Activated CD8-positive, alpha-beta T cell treated with anti-CD3 and anti-CD28 coated beads, Interleukin-2, amount 10 ng/mL, durations not matched to agents 7 days and 5 days (primary cell): ENCODE data around the gene TEX12. TPM values are rescaled to one million over a fixed set of nuclear protein-coding genes. Genes with fewer than 3 reads are reported as not detected.

Source experiments
- ATAC-seq: fragments of 150-1000 bp; cut with Tn5 transposase; one replicate; pipeline ENCODE4 v1.10.0; 2021; ENCODE audit warnings: moderate library complexity
- CTCF ChIA-PET: fragments of 350-600 bp; sonication (Branson Sonifier 250); formaldehyde crosslinking; loops from one replicate; lab custom pipeline; 2021; ENCODE audit warnings: antibody characterized with exemption; lab: Charles Lee
- POLR2A ChIA-PET: fragments of 350-600 bp; sonication (Branson Sonifier 250); formaldehyde crosslinking; loops from one replicate; lab custom pipeline; 2021; ENCODE audit warnings: antibody characterized with exemption; lab: Charles Lee
- DNase-seq: peaks from one replicate; pipeline ENCODE4 v3.0.0-alpha.2; 2020
- H3K27ac Mint-ChIP-seq: one replicate; pipeline ENCODE4 v1.8.0; 2021; ENCODE audit warnings: mild to moderate bottlenecking, mixed read lengths
- H3K27me3 Mint-ChIP-seq: one replicate; pipeline ENCODE4 v1.8.0; 2021; ENCODE audit warnings: low read depth, mixed read lengths
- H3K36me3 Mint-ChIP-seq: one replicate; pipeline ENCODE4 v1.8.0; 2021; ENCODE audit warnings: low read depth, mixed read lengths
- H3K4me1 Mint-ChIP-seq: one replicate; pipeline ENCODE4 v1.8.0; 2021; ENCODE audit warnings: low read depth, mixed read lengths
- H3K4me3 Mint-ChIP-seq: one replicate; pipeline ENCODE4 v1.8.0; 2021; ENCODE audit warnings: mild to moderate bottlenecking, mixed read lengths
- H3K9me3 Mint-ChIP-seq: one replicate; pipeline ENCODE4 v1.8.0; 2022; ENCODE audit warnings: mixed read lengths; ENCODE audit not compliant: insufficient read depth
- total RNA-seq, 2 experiments: library from RNA; stranded (reverse); gene quantifications; one replicate each; pipeline ENCODE4 v1.2.3, GENCODE V29; 2021

Gene TEX12, protein sequence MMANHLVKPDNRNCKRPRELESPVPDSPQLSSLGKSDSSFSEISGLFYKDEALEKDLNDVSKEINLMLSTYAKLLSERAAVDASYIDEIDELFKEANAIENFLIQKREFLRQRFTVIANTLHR
- total RNA-seq: not detected

DNA sequence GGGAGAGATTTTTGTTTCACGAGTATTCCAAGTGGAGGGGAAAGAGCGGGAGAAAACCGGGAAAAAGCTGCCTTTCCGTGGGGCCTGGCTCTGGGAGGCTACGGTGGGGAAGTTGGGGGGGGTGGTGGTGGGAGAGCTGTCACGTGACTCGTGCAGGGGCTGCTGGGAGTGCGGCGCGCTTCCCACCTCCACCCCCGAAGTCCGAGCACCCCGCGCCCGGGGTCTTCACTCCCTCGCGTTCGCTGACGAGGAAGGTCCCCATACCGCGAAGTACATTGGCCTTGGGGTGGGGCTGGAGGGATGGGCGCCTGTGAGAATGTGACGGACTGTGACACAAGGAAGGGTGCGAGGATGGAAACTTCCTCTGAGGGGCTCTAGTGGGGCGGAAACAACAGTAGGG lies at the start of gene TEX12:
TEX12 (plus strand) TSS at position 228 of the 400 bp plus-strand sequence. CDS start 1,897 bp downstream, outside the sequence.
- ChIA-PET POLR2A (no interaction called here), CTCF (interaction anchor here (0.8 kb wide), 1 partner anchor 8 kb away, joined by 3 read pairs; the partner anchor contains the start of gene BCO2)
- Mint-ChIP-seq H3K4me1 (peaks cover 7% of the 10 kb centered on the region), H3K27ac (no peak within 1 kb of the TSS), H3K27me3 (peaks cover 24% of the 10 kb centered on the region), H3K9me3 (no peaks in the 10 kb centered on the region), H3K36me3 (no peaks in the 10 kb centered on the region), H3K4me3 (no peak within 1 kb of the TSS)
- DNase-seq (no peak), ATAC-seq (no peak)

DNA sequence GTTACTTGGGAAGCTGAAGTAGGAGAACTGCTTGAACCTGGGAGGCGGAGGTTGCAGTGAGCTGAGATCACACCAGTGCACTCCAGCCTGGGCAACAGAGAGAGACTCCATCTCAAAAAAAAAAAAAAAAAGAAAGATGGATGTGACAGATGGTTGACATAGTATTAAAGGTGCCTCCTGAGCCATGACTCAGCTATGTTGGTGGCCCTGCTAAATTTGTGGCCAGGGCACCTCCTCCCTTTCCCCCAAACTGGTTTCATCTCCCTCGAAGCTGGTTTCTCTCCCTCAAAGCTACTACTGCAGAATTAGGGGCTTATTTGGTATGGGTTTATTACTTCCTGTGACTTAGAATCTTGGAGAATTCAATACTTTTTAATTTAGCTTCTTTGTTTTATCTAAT lies 49.0 kb upstream of the TEX12 start:
- Mint-ChIP-seq H3K4me1 (peaks cover 37% of the 10 kb centered on the region), H3K27me3 (no peaks in the 10 kb centered on the region), H3K9me3 (no peaks in the 10 kb centered on the region), H3K36me3 (peaks cover 2% of the 10 kb centered on the region), H3K27ac (no peak overlapping the region), H3K4me3 (no peak overlapping the region)
- ChIA-PET CTCF (interaction anchor here (0.6 kb wide), 1 partner anchor 57 kb away, joined by 3 read pairs; the partner anchor contains the start of gene BCO2), POLR2A (no interaction called here)
- DNase-seq (peak; percentile 29), ATAC-seq (peak; percentile 39)

DNA sequence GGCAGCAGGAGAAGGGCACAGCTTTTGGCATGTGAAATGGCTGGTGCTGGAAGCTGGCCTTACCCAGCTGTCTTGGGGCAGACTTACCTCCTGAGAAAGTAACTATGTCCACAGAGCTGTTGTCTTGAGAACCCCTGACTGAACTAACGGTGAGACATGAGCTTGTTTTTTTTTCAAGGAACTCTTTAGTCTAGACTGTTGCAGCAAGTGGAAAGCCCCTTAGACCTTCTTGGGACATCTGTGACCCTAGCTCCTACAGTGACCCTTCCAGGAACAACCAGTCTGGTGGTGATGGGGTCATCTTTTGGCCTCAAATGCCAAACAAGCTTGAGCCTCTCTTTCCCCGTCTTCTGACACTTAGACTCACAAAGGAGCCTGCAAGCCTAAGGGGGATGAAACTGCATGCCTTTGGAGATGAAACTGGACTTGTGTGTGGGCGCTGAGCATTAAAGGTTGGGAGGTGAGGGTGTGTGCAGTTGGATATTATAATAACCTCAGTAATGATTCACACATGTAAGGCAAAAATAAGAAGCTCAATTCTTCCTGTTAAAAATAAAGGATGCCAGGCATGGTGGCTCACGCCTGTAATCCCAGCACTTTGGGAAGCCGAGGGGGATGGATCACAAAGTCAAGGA lies 45.1 kb upstream of the TEX12 start:
- no peak for DNase-seq
- ATAC-seq: no peak
- H3K4me1 Mint-ChIP-seq: peaks cover 14% of the 10 kb centered on the region
- CTCF ChIA-PET: interaction anchor here (0.9 to 2.4 kb wide), 2 partner anchors 9 to 29 kb away, joined by 3 to 17 read pairs; no protein-coding TSS in a partner anchor
- peaks cover 2% of the 10 kb centered on the region for H3K36me3 Mint-ChIP-seq
- POLR2A ChIA-PET: no interaction called here
- no peak overlapping the region for H3K27ac Mint-ChIP-seq
- H3K4me3 Mint-ChIP-seq: no peak overlapping the region
- H3K27me3 Mint-ChIP-seq: no peaks in the 10 kb centered on the region
- H3K9me3 Mint-ChIP-seq: no peaks in the 10 kb centered on the region

DNA sequence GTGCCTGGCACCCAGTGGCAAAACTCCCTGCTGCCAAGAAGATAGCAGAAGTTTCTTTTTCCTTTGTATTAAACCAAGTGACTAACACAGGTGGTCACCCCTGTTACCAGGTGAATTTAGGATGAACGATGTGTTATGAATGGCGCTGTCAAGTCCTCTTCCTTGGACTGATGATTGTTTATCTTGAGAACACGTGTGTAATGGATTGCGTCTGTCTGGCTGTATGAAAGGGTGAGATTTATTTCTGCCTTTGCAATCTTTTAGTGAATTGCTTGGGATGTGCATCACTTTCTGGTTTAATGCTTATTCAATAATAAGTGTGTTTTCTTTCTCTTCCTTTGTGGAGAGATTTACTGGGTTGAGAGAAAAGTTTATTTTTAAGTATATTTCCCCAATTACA lies 44.0 kb upstream of the TEX12 start:
- POLR2A ChIA-PET: no interaction called here
- peaks cover 10% of the 10 kb centered on the region for H3K4me1 Mint-ChIP-seq
- no peak overlapping the region for H3K4me3 Mint-ChIP-seq
- H3K27ac Mint-ChIP-seq: no peak overlapping the region
- no peak for ATAC-seq
- peaks cover 2% of the 10 kb centered on the region for H3K36me3 Mint-ChIP-seq
- no peaks in the 10 kb centered on the region for H3K9me3 Mint-ChIP-seq
- H3K27me3 Mint-ChIP-seq: no peaks in the 10 kb centered on the region
- DNase-seq: no peak
- CTCF ChIA-PET: interaction anchor here (2.4 kb wide), 1 partner anchor 10 kb away, joined by 17 read pairs; no protein-coding TSS in a partner anchor

DNA sequence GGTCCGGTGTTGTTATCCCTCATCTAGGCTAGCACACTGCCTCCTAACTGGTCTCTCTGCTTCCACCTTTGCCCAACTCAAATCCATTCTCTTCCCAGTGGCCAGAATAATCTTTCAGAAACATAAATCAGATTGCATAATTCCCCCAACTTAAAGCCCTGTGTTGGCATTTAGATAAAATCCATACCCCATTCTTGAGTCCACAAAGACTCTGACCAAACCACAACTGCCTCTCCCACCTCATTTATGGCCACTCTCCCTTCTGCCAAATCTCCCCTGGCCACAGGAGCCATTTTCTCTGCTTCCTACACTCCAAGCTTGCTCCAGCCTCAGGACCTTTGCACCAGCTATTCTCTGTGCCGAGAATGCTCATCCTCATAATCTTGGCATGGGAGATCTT lies 40.1 kb upstream of the TEX12 start:
- no peaks in the 10 kb centered on the region for H3K27me3 Mint-ChIP-seq
- H3K4me3 Mint-ChIP-seq: no peak overlapping the region
- DNase-seq: no peak
- no peaks in the 10 kb centered on the region for H3K9me3 Mint-ChIP-seq
- ChIA-PET CTCF (interaction anchor here (1.5 kb wide), 1 partner anchor 13 kb away, joined by 4 read pairs; no protein-coding TSS in a partner anchor), POLR2A (no interaction called here)
- no peaks in the 10 kb centered on the region for H3K36me3 Mint-ChIP-seq
- ATAC-seq: no peak
- peaks cover 4% of the 10 kb centered on the region for H3K4me1 Mint-ChIP-seq
- H3K27ac Mint-ChIP-seq: no peak overlapping the region

DNA sequence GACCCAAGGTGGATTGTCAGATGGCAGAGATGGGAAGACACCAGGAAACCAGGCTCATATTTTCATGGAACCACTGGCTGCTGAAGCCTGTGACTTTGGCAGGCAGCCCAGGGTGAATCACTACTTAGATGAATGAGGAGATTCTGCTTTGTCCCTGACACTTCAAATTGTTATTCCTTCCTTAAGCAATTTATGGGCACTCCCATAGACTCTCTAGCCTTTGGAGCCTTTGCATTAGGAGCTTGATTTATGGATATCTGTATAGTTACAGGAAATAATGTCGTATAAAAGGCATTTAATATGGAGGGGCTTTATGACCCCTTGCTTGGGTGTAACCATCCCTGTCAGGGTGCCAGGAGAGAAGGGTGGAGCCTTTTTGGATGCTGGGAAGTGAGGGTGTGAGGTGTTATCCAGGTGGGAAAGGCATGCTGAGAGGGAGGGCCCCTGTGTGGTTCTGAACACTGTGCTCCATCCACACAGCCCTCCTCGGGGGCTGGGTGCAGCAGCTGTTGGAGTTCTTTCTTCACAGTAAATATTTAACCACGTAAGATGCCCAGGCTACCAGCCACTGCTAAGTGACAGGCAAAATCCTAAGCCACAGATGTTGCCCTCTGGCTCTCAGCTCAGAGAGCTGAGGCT lies 38.6 kb upstream of the TEX12 start:
- ChIA-PET CTCF (interaction anchor here (2.1 kb wide), 1 partner anchor 15 kb away, joined by 7 read pairs; no protein-coding TSS in a partner anchor), POLR2A (no interaction called here)
- peaks cover 9% of the 10 kb centered on the region for H3K4me1 Mint-ChIP-seq
- no peak overlapping the region for H3K27ac Mint-ChIP-seq
- no peaks in the 10 kb centered on the region for H3K36me3 Mint-ChIP-seq
- no peak for ATAC-seq
- no peak for DNase-seq
- no peaks in the 10 kb centered on the region for H3K9me3 Mint-ChIP-seq
- no peak overlapping the region for H3K4me3 Mint-ChIP-seq
- H3K27me3 Mint-ChIP-seq: no peaks in the 10 kb centered on the region

DNA sequence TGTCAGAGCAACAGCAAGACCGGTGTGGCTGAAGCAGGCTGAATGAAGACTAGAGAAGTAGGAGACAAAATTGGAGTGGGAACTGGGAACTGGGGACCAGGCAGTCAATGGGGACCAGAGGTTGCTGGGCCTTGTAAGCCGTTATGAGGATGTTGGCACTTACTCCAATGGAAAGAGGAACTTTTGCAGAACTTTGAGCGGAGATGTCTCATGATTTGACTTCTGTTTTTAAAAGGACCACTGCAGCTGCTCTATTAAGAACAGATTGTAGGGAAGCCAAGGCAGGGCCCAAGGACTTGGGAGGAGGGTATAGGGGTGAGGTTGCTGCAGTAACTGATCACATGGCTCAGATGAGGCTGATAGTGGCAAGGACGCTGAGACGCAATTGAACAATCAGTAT lies 37.5 kb upstream of the TEX12 start:
- H3K9me3 Mint-ChIP-seq: no peaks in the 10 kb centered on the region
- H3K27me3 Mint-ChIP-seq: no peaks in the 10 kb centered on the region
- POLR2A ChIA-PET: no interaction called here
- H3K4me1 Mint-ChIP-seq: peaks cover 9% of the 10 kb centered on the region
- CTCF ChIA-PET: interaction anchor here (1.3 to 2.1 kb wide), 3 partner anchors 16 to 151 kb away, joined by 3 to 7 read pairs (median 5); no protein-coding TSS in a partner anchor
- ATAC-seq (no peak), DNase-seq (no peak)
- H3K27ac Mint-ChIP-seq: no peak overlapping the region
- H3K36me3 Mint-ChIP-seq: no peaks in the 10 kb centered on the region
- no peak overlapping the region for H3K4me3 Mint-ChIP-seq

DNA sequence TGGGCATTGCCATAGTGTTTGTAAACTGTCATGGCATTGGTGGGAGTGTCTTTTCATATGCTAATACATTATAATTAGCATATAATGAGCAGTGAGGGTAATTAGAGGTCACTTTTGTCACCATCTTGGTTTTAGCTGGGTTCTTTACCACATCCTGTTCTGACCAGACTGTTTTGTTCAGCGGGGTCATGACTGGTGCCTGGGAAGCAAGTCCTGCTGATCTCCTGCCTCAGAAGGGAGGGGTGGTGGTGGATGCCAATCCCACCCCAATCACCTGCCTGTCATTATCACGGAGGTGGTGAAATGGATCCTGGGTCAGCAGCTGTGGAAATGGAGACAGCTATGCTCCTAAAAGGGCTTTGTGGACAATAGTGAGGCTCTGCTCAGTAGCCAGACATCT lies 34.4 kb upstream of the TEX12 start:
- Mint-ChIP-seq H3K27me3 (no peaks in the 10 kb centered on the region), H3K9me3 (no peaks in the 10 kb centered on the region), H3K36me3 (no peaks in the 10 kb centered on the region), H3K4me3 (no peak overlapping the region), H3K4me1 (peaks cover 9% of the 10 kb centered on the region), H3K27ac (no peak overlapping the region)
- CTCF ChIA-PET: interaction anchor here (0.6 kb wide), 1 partner anchor 422 kb away, joined by 3 read pairs; no protein-coding TSS in a partner anchor
- ATAC-seq (no peak), DNase-seq (no peak)
- POLR2A ChIA-PET: no interaction called here

DNA sequence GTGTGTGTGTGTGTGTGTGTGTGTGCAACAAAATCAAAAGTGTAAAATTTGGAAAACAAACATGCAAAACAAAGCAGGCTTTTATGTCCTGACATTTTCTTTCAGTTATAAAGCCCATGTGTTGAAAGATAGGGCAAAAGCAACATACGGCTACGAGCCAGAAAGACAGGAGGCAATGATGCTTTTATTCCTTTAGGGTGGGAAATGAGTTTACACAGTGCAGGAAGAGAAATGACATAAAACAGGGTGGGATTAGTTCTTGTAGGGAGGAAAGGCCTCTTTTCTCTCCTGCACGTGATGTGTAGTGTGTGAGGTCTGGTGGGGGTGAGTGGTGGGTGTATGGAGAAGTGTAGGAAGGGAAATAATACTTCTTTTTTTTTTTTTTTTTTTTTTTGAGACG lies 32.7 kb upstream of the TEX12 start:
- Mint-ChIP-seq H3K4me1 (peaks cover 9% of the 10 kb centered on the region), H3K9me3 (no peaks in the 10 kb centered on the region), H3K4me3 (no peak overlapping the region), H3K27ac (no peak overlapping the region), H3K27me3 (no peaks in the 10 kb centered on the region), H3K36me3 (no peaks in the 10 kb centered on the region)
- ChIA-PET POLR2A (no interaction called here), CTCF (no interaction called here)
- ATAC-seq (no peak), DNase-seq (no peak)

DNA sequence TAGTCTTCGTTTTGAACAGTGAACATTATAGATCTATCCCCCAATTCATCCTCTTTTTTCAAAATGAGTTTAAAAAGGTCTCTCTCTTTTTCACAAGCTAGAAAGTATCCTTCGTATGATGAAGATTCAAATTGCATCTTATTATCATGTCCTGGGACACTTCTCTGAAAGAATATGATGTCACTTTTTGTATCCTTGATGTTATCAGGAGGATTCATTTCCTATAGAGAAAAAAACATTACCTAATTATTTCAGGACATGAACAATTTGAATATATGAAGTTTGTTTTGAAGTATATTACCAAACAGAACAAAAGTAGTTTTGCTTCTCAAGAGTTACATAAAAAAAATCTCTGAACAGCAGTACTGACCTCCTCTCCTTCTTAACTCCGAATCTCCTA lies 23.6 kb upstream of the TEX12 start:
- no peak for DNase-seq
- no peaks in the 10 kb centered on the region for H3K4me1 Mint-ChIP-seq
- POLR2A ChIA-PET: no interaction called here
- H3K4me3 Mint-ChIP-seq: no peak overlapping the region
- no peak for ATAC-seq
- CTCF ChIA-PET: no interaction called here
- no peaks in the 10 kb centered on the region for H3K9me3 Mint-ChIP-seq
- no peaks in the 10 kb centered on the region for H3K27me3 Mint-ChIP-seq
- no peak overlapping the region for H3K27ac Mint-ChIP-seq
- H3K36me3 Mint-ChIP-seq: no peaks in the 10 kb centered on the region

DNA sequence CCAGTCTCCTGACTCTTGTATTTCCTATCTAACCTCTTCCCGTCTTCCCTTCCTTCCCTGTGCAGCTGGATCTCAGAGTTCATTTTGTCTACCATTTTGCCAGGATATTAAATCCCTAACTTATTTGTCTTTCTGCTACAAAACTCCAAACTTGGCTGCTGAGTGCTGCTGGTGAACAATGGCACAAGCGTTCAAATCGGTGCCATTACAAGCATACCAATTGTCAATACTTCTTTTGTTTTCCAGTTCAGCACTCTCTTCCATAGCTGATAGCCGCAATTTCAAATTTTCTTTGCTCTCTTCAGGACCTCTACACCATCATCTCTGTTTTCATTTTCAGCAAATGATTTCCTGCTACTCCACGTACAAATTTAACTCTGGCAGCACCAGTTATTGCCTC lies 16.7 kb upstream of the TEX12 start:
- Mint-ChIP-seq H3K9me3 (no peaks in the 10 kb centered on the region), H3K27ac (no peak overlapping the region), H3K4me3 (no peak overlapping the region), H3K36me3 (no peaks in the 10 kb centered on the region), H3K27me3 (no peaks in the 10 kb centered on the region), H3K4me1 (no peaks in the 10 kb centered on the region)
- POLR2A ChIA-PET: no interaction called here
- CTCF ChIA-PET: interaction anchor here (1.1 kb wide), 1 partner anchor 29 kb away, joined by 3 read pairs; no protein-coding TSS in a partner anchor
- DNase-seq (no peak), ATAC-seq (no peak)
